ENCODE data around the gene TGFBR2.

- TF ChIP-seq CTCF (conservative IDR thresholded peaks at IDR 0.05; ENCODE audit: low read depth, low read length) (no peak), EZH2 (IDR thresholded peaks at IDR 0.05; ENCODE audit: borderline replicate concordance, low read depth, low read length, poor library complexity, severe bottlenecking) (no peak)
These were observed 85.5 kb downstream of the TGFBR2 start for GRCh38 chr3:30691944-30692343.
